ENCODE results near the gene PSPC1. TPM values are rescaled to one million over a fixed set of nuclear protein-coding genes. Genes with fewer than 3 reads are reported as not detected.

PSPC1 gene
- total and polyA plus RNA-seq, 2 of the 13 experiments (the other 11 are each of a cell fraction or from before 2014, with no cell fraction given): 33.5 to 94.0 TPM

GRCh38 chr13:19791953-19792537 is 9.3 kb upstream of the PSPC1 start:
- intact Hi-C loops (cut with micrococcal nuclease; ENCODE audit: unreplicated experiment) (no loop called here), in situ Hi-C loops (cut with HindIII; ENCODE audit: extremely low pct_ligation_motif_present, low pct_unique_long_range_greater_than_20kb) (no loop called here)
- POLR2A ChIA-PET: no interaction called here
- no TSS peak for BruUV-seq (replicated peaks)
- no peak for FAIRE-seq
- 50% methylated on average over 7 of the region's 7 CpGs for WGBS (ENCODE audit: low lambda C conversion rate)
- ATAC-seq: no peak
- no peak overlapping the region for H2AFZ ChIP-seq (ENCODE audit: low read length)
- no peaks in the 10 kb centered on the region for H3K9me3 ChIP-seq (ENCODE audit: low read length)
- no peak for DNase-seq (ENCODE audit: low spot score)
- H3K79me2 ChIP-seq (ENCODE audit: insufficient read depth, low read length): no peaks in the 10 kb centered on the region
- no peak overlapping the region for H3K9ac ChIP-seq (ENCODE audit: insufficient read depth, low read depth, low read length)
- no peak overlapping the region for H3K4me2 ChIP-seq (ENCODE audit: low read depth, low read length)
- H3K27me3 ChIP-seq (ENCODE audit: control insufficient read depth in 1 of 2, insufficient read depth in 2 of 2, low read length in 2 of 2): no peaks in the 10 kb centered on the region
- CTCF ChIA-PET (ENCODE audit: low intra/inter-chr PET ratio, low total read pairs): no interaction called here
- no peaks in the 10 kb centered on the region for H4K20me1 ChIP-seq (ENCODE audit: insufficient read depth, low read length)
- no peak for TF ChIP-seq ZFP37 (CRISPR knock-in tag; IDR thresholded peaks at IDR 0.05; ENCODE audit: borderline replicate concordance)
- TF ChIP-seq GLMP (CRISPR knock-in tag; IDR thresholded peaks at IDR 0.05; ENCODE audit: borderline replicate concordance): no peak
- H3K4me3 ChIP-seq (replicated peaks in 1 of 3; ENCODE audit: insufficient read depth in 1 of 3, low read depth in 2 of 3, low read length in 3 of 3): no peak overlapping the region
- no peaks in the 10 kb centered on the region for H3K36me3 ChIP-seq (replicated peaks in 1 of 2; ENCODE audit: control insufficient read depth in 1 of 2, insufficient read depth in 2 of 2, low read length in 2 of 2)
- no peaks in the 10 kb centered on the region for H3K4me1 ChIP-seq (ENCODE audit: insufficient read depth, low read length)
- H3K27ac ChIP-seq (ENCODE audit: extremely low read length, insufficient read depth, low read length): no peak overlapping the region

GRCh38 chr13:19782049-19782726 is 557 bp downstream of the PSPC1 start:
- intact Hi-C loops (cut with micrococcal nuclease; ENCODE audit: unreplicated experiment): loop anchor here (2.0 to 5.0 kb wide), 2 partner anchors 81 to 175 kb away; partner anchors contain the start of genes ZMYM2 and ZMYM5
- no peaks in the 10 kb centered on the region for H3K36me3 ChIP-seq (replicated peaks in 1 of 2; ENCODE audit: control insufficient read depth in 1 of 2, insufficient read depth in 2 of 2, low read length in 2 of 2)
- no peaks in the 10 kb centered on the region for H3K9me3 ChIP-seq (ENCODE audit: low read length)
- ChIA-PET POLR2A (interaction anchor here (0.7 to 1.3 kb wide), 3 partner anchors 63 to 82 kb away, joined by 3 to 5 read pairs (median 3); no protein-coding TSS in a partner anchor), CTCF (ENCODE audit: low intra/inter-chr PET ratio, low total read pairs) (no interaction called here)
- H3K4me1 ChIP-seq (ENCODE audit: insufficient read depth, low read length): peaks cover 5% of the 10 kb centered on the region; the same call in 1 of the 2 replicates
- H3K4me3 ChIP-seq (replicated peaks in 1 of 3; ENCODE audit: insufficient read depth in 1 of 3, low read depth in 2 of 3, low read length in 3 of 3): peak overlapping the region; percentile 93 to 99 (median 94)
- ATAC-seq (peak; percentile 70), DNase-seq (ENCODE audit: low spot score) (no peak), FAIRE-seq (no peak)
- peaks cover 29% of the 10 kb centered on the region for H3K79me2 ChIP-seq (ENCODE audit: insufficient read depth, low read length)
- no peak overlapping the region for H2AFZ ChIP-seq (ENCODE audit: low read length)
- in situ Hi-C loops (cut with HindIII; ENCODE audit: extremely low pct_ligation_motif_present, low pct_unique_long_range_greater_than_20kb): no loop called here
- H3K9ac ChIP-seq (ENCODE audit: insufficient read depth, low read depth, low read length): peak overlapping the region; percentile 99
- BruUV-seq (replicated peaks): TSS peak; percentile 93
- H4K20me1 ChIP-seq (ENCODE audit: insufficient read depth, low read length): peaks cover 6% of the 10 kb centered on the region; the same call in 1 of the 2 replicates
- H3K27me3 ChIP-seq (ENCODE audit: control insufficient read depth in 1 of 2, insufficient read depth in 2 of 2, low read length in 2 of 2): no peaks in the 10 kb centered on the region; a peak in 1 of 5 replicates
- peak overlapping the region; percentile 85 for H3K4me2 ChIP-seq (ENCODE audit: low read depth, low read length)
- WGBS (ENCODE audit: low lambda C conversion rate): 0% methylated on average over 19 of the region's 77 CpGs
- H3K27ac ChIP-seq (ENCODE audit: extremely low read length, insufficient read depth, low read length): peak overlapping the region; percentile 87
- no peak for TF ChIP-seq ZNF841 (CRISPR knock-in tag; IDR thresholded peaks at IDR 0.05; ENCODE audit: borderline replicate concordance)
- TF ChIP-seq ZNF784 (CRISPR knock-in tag; IDR thresholded peaks at IDR 0.05; ENCODE audit: borderline replicate concordance): peak; percentile 22; the same call in 1 of the 2 replicates
- TF ChIP-seq RBM39 (IDR thresholded peaks at IDR 0.05; ENCODE audit: low read depth, low read length, poor library complexity, severe bottlenecking): peak; percentile 70
- TF ChIP-seq POGZ (CRISPR knock-in tag; IDR thresholded peaks at IDR 0.05): 0 out of 2 replicates have a peak, but pooled peaks have one; percentile 19
- 0 out of 2 replicates have a peak, but pooled peaks have one; percentile 17 for TF ChIP-seq KMT2B (CRISPR knock-in tag; IDR thresholded peaks at IDR 0.05)
- TF ChIP-seq ZNF503 (CRISPR knock-in tag; IDR thresholded peaks at IDR 0.05): 0 out of 2 replicates have a peak, but pooled peaks have one; percentile 3
- 0 out of 2 replicates have a peak, but pooled peaks have one; percentile 20 for TF ChIP-seq SMAD9 (CRISPR knock-in tag; IDR thresholded peaks at IDR 0.05)
- 0 out of 2 replicates have a peak, but pooled peaks have one; percentile 32 for TF ChIP-seq ZC3H13 (CRISPR knock-in tag; IDR thresholded peaks at IDR 0.05)
- peak; percentile 28; the same call in 1 of the 2 replicates for TF ChIP-seq ZBTB38 (CRISPR knock-in tag; IDR thresholded peaks at IDR 0.05)
